SK-N-SH (cell line): Measurements from ENCODE around the gene CADM3. TPM values are rescaled to one million over a fixed set of nuclear protein-coding genes. Genes with fewer than 3 reads are reported as not detected.

Source experiments
- CTCF ChIA-PET: fragments of 300-600, 350-600 bp; formaldehyde crosslinking; extraction: SDS; loops from one replicate; lab custom pipeline; 2021; lab: Yijun Ruan, JAX
- POLR2A ChIA-PET: fragments of 350-600 bp; sonication (Branson Sonifier 250); formaldehyde crosslinking; extraction: SDS; loops from one replicate; lab custom pipeline; 2020; ENCODE audit warnings: antibody characterized with exemption, inconsistent platforms; lab: Yijun Ruan, JAX
- DNase-seq: peaks from one replicate; pipeline ENCODE4 v3.0.0; 2012
- H2AFZ ChIP-seq: fragments of 200-600 bp; sonication (generic); 2 replicates; pipeline ENCODE4 v1.8.1; 2016; ENCODE audit warnings: antibody characterized with exemption, mild to moderate bottlenecking, low read depth
- H3F3A ChIP-seq: fragments of 200-600 bp; sonication (generic); replicated peaks from 2 replicates; pipeline ENCODE3; 2016; ENCODE audit warnings: antibody characterized with exemption, mild to moderate bottlenecking; ENCODE audit not compliant: insufficient read depth
- H3K27ac ChIP-seq, 2 experiments: fragments of 200-500 bp in 1 of 2; fragments of 200-600 bp in 1 of 2; sonication (Bioruptor generic) in 1 of 2; sonication (generic), shearing (Covaris generic) in 1 of 2; 2 replicates each; pipeline versions ENCODE4 v1.5.1 to v1.6.1; 2014 to 2016; ENCODE audit warnings: low read depth in 2 of 2, inconsistent platforms in 1 of 2, low read length in 1 of 2, mild to moderate bottlenecking in 1 of 2, mixed read lengths in 1 of 2
- H3K27me3 ChIP-seq: fragments of 200-600 bp; sonication (generic), shearing (Covaris generic); 2 replicates; pipeline ENCODE4 v1.6.1; 2016; ENCODE audit warnings: mixed run types; ENCODE audit not compliant: insufficient read depth
- H3K36me3 ChIP-seq, 2 experiments: fragments of 200-500 bp in 1 of 2; fragments of 200-600 bp in 1 of 2; sonication (Bioruptor generic) in 1 of 2; sonication (generic) in 1 of 2; replicated peaks in 1 of 2; 2 replicates each; pipeline versions ENCODE3 to v1.5.1; 2014 to 2016; ENCODE audit warnings: low read length in 1 of 2, mild to moderate bottlenecking in 1 of 2; ENCODE audit not compliant: insufficient read depth in 2 of 2, control insufficient read depth in 1 of 2
- H3K4me1 ChIP-seq, 2 experiments: fragments of 200-500 bp in 1 of 2; fragments of 200-600 bp in 1 of 2; sonication (Bioruptor generic) in 1 of 2; sonication (generic), shearing (Covaris generic) in 1 of 2; 2 replicates each; pipeline versions ENCODE4 v1.5.1 to v1.6.1; 2014 to 2016; ENCODE audit warnings: low read depth in 1 of 2, low read length in 1 of 2, mixed run types in 1 of 2; ENCODE audit not compliant: insufficient read depth in 2 of 2, control insufficient read depth in 1 of 2
- H3K4me2 ChIP-seq: fragments of 200-600 bp; sonication (generic), shearing (Covaris generic); 2 replicates; pipeline ENCODE4 v1.6.1; 2017; ENCODE audit warnings: mixed run types
- H3K4me3 ChIP-seq, 2 experiments: fragments of 200-500 bp in 1 of 2; fragments of 200-600 bp in 1 of 2; sonication (Bioruptor generic) in 1 of 2; sonication (generic), shearing (Covaris generic) in 1 of 2; 2 replicates each; pipeline versions ENCODE4 v1.5.1 to v1.8.1; 2014 to 2016; ENCODE audit warnings: low read depth in 2 of 2, inconsistent platforms in 1 of 2, low read length in 1 of 2, mild to moderate bottlenecking in 1 of 2, mixed read lengths in 1 of 2, moderate library complexity in 1 of 2
- H3K79me2 ChIP-seq: fragments of 200-600 bp; sonication (generic); 2 replicates; pipeline ENCODE4 v1.8.1; 2017; ENCODE audit warnings: mild to moderate bottlenecking; ENCODE audit not compliant: insufficient read depth
- H3K9ac ChIP-seq: fragments of 200-600 bp; sonication (generic); 2 replicates; pipeline ENCODE4 v1.6.1; 2017; ENCODE audit warnings: mixed run types
- H3K9me2 ChIP-seq: fragments of 200-600 bp; sonication (generic); 2 replicates; pipeline ENCODE4 v1.6.1; 2017; ENCODE audit warnings: mixed run types
- H3K9me3 ChIP-seq: fragments of 200-600 bp; sonication (generic); 2 replicates; pipeline ENCODE4 v1.6.1; 2017; ENCODE audit warnings: mixed run types, mild to moderate bottlenecking, moderate library complexity
- H4K20me1 ChIP-seq: fragments of 200-600 bp; sonication (generic); 2 replicates; pipeline ENCODE4 v1.6.1; 2017; ENCODE audit warnings: mild to moderate bottlenecking, mixed run types; ENCODE audit not compliant: insufficient read depth
- CHD2 ChIP-seq: fragments of 150-350 bp; IDR thresholded peaks from 2 replicates; pipeline ENCODE4 v1.6.1; 2018; ENCODE audit warnings: low read length; ENCODE audit not compliant: partially characterized antibody
- ELF1 ChIP-seq: IDR thresholded peaks from 2 replicates; pipeline ENCODE4 v1.4.0; 2012
- EP300 ChIP-seq, 2 experiments: IDR thresholded peaks; 2 replicates each; pipeline versions ENCODE4 v1.4.0 to v1.6.1; 2012; ENCODE audit warnings: borderline replicate concordance in 1 of 2, low read depth in 1 of 2, low read length in 1 of 2
- FOXJ3 ChIP-seq: sonication (generic); formaldehyde crosslinking; IDR thresholded peaks from 2 replicates; pipeline ENCODE4 v1.5.1; 2020; ENCODE audit warnings: mild to moderate bottlenecking, missing genetic modification reagents
- GABPA ChIP-seq: IDR thresholded peaks from 2 replicates; pipeline ENCODE4 v1.4.0; 2012; ENCODE audit warnings: low read depth, mild to moderate bottlenecking
- GATA2 ChIP-seq: sonication (generic); formaldehyde crosslinking; IDR thresholded peaks from 2 replicates; pipeline ENCODE4 v1.5.0; 2020; ENCODE audit warnings: mild to moderate bottlenecking, missing genetic modification reagents
- IRF3 ChIP-seq: fragments of 150-350 bp; IDR thresholded peaks from 2 replicates; pipeline ENCODE4 v1.6.1; 2016; ENCODE audit warnings: mild to moderate bottlenecking, low read depth, low read length
- MEF2A ChIP-seq: IDR thresholded peaks from 2 replicates; pipeline ENCODE4 v1.4.0; 2012; ENCODE audit warnings: low read depth, borderline replicate concordance
- NFIC ChIP-seq: IDR thresholded peaks from 2 replicates; pipeline ENCODE4 v1.4.0; 2012; ENCODE audit warnings: borderline replicate concordance
- NRF1 ChIP-seq: IDR thresholded peaks from 2 replicates; pipeline ENCODE4 v1.6.1; 2012; ENCODE audit warnings: low read depth, mild to moderate bottlenecking, low read length
- POLR2AphosphoS5 ChIP-seq: IDR thresholded peaks from 2 replicates; pipeline ENCODE4 v1.6.1; 2012; ENCODE audit warnings: low read depth, low read length
- RAD21 ChIP-seq: IDR thresholded peaks from 2 replicates; pipeline ENCODE4 v1.6.1; 2012; ENCODE audit warnings: mild to moderate bottlenecking, low read length
- RCOR1 ChIP-seq: fragments of 150-350 bp; IDR thresholded peaks from 2 replicates; pipeline ENCODE4 v1.6.1; 2017; ENCODE audit warnings: antibody characterized with exemption, low read length
- RFX5 ChIP-seq: IDR thresholded peaks from 2 replicates; pipeline ENCODE4 v1.6.1; 2012; ENCODE audit warnings: mild to moderate bottlenecking, improper control_type of control experiment, low read length
- TCF12 ChIP-seq: IDR thresholded peaks from 2 replicates; pipeline ENCODE4 v1.4.0; 2012
- YY1 ChIP-seq: IDR thresholded peaks from 2 replicates; pipeline ENCODE4 v1.4.0; 2012; ENCODE audit warnings: low read depth, mild to moderate bottlenecking
- WGBS: methylation state at CpG from one replicate; pipeline ENCODE4 v1.1.6; 2017; ENCODE audit warnings: low lambda C conversion rate; 5-methylcytosine and 5-hydroxymethylcytosine counted together
- polyA plus RNA-seq, 3 experiments: library from polyadenylated mRNA; depleted of rRNA; stranded (reverse); fragments of >200 nt; gene quantifications; 2 replicates each; pipeline ENCODE4 v1.2.3, GENCODE V29; 2012
- TF ChIP-seq, protein P1 (sequence below): fragments of 200-600 bp; sonication (generic); IDR thresholded peaks from 2 replicates; pipeline ENCODE4 v1.6.1; 2017; ENCODE audit warnings: antibody characterized with exemption, mild to moderate bottlenecking, moderate library complexity
- TF ChIP-seq, protein P2 (sequence below): fragments of 150-350 bp; IDR thresholded peaks from 2 replicates; pipeline ENCODE4 v1.6.1; 2017; ENCODE audit warnings: antibody characterized with exemption, low read length, low read depth, borderline replicate concordance

Gene CADM3
- polyA plus RNA-seq, 1 of the 3 experiments (the other 2 are of a cell fraction): 0.94 TPM

- H3K36me3 ChIP-seq: no peaks in the 10 kb centered on the region
- H4K20me1 ChIP-seq: no peaks in the 10 kb centered on the region
- H3K79me2 ChIP-seq: no peaks in the 10 kb centered on the region
- H3K4me2 ChIP-seq: no peak overlapping the region
- ChIA-PET POLR2A (no interaction called here), CTCF (interaction anchor here (0.6 to 5.9 kb wide), 8 partner anchors 12 to 1107 kb away, joined by 3 to 34 read pairs (median 5); no protein-coding TSS in a partner anchor)
- H3K4me3 ChIP-seq: no peak overlapping the region
- DNase-seq: no peak
- WGBS: 30% methylated on average over 2 of the region's 2 CpGs
- no peaks in the 10 kb centered on the region for H3K9me3 ChIP-seq
- H3K9me2 ChIP-seq: no peaks in the 10 kb centered on the region
- H3F3A ChIP-seq: no peaks in the 10 kb centered on the region
- H3K27ac ChIP-seq: no peak overlapping the region
- H2AFZ ChIP-seq: no peak overlapping the region
- no peak overlapping the region for H3K9ac ChIP-seq
- H3K27me3 ChIP-seq: no peaks in the 10 kb centered on the region; the same call in 1 of the 2 replicates
- no peaks in the 10 kb centered on the region for H3K4me1 ChIP-seq
- TF ChIP-seq GABPA (no peak), GATA2 (CRISPR knock-in tag) (no peak), RCOR1 (no peak), EP300 (IDR thresholded peaks at IDR 0.05; ENCODE audit: borderline replicate concordance in 1 of 2, low read depth in 1 of 2, low read length in 1 of 2) (no peak), NRF1 (no peak), MEF2A (no peak), RAD21 (no peak), YY1 (no peak), RFX5 (no peak), POLR2AphosphoS5 (no peak), ELF1 (no peak), CHD2 (no peak), FOXJ3 (CRISPR knock-in tag) (no peak), TCF12 (no peak), NFIC (no peak), IRF3 (no peak)
- TF ChIP-seq, protein P1, sequence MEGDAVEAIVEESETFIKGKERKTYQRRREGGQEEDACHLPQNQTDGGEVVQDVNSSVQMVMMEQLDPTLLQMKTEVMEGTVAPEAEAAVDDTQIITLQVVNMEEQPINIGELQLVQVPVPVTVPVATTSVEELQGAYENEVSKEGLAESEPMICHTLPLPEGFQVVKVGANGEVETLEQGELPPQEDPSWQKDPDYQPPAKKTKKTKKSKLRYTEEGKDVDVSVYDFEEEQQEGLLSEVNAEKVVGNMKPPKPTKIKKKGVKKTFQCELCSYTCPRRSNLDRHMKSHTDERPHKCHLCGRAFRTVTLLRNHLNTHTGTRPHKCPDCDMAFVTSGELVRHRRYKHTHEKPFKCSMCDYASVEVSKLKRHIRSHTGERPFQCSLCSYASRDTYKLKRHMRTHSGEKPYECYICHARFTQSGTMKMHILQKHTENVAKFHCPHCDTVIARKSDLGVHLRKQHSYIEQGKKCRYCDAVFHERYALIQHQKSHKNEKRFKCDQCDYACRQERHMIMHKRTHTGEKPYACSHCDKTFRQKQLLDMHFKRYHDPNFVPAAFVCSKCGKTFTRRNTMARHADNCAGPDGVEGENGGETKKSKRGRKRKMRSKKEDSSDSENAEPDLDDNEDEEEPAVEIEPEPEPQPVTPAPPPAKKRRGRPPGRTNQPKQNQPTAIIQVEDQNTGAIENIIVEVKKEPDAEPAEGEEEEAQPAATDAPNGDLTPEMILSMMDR: no peak
- TF ChIP-seq, protein P2, sequence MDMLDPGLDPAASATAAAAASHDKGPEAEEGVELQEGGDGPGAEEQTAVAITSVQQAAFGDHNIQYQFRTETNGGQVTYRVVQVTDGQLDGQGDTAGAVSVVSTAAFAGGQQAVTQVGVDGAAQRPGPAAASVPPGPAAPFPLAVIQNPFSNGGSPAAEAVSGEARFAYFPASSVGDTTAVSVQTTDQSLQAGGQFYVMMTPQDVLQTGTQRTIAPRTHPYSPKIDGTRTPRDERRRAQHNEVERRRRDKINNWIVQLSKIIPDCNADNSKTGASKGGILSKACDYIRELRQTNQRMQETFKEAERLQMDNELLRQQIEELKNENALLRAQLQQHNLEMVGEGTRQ: no peak
Measured at GRCh38 chr1:159184201-159184600, 12.8 kb downstream of the CADM3 start.
